Measurements from ENCODE around the gene OXNAD1. TPM values are rescaled to one million over a fixed set of nuclear protein-coding genes. Genes with fewer than 3 reads are reported as not detected.

Gene OXNAD1
- total RNA-seq, 1 donor from 2014 or later, result 29.5 TPM

DNA sequence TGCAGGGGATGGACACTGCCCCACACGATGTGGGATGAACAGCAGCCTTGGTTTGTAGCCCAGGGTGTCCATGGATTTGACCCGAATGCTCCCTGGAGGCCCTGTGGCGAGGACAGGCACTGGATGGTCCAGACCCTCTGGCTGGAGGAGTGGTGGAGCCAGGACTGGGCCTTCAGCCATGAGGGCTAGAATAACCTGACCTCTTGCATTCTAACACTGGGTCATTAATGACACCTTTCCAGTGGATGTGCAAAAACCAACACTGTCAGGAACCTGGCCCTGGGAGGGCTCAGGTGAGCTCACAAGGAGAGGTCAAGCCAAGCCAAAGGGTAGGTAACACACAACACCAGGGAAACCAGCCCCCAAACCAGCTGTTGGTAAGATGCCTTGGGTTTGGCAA, 51.4 kb downstream of the OXNAD1 start:
- intact Hi-C loops (cut with micrococcal nuclease), result no loop called here
- peaks cover 66% of the 10 kb centered on the region for H3K36me3 Mint-ChIP-seq (ENCODE audit: low read depth)
- H3K9me3 Mint-ChIP-seq, result no peaks in the 10 kb centered on the region
- no peak for DNase-seq (ENCODE audit: low spot score)
- H3K4me1 Mint-ChIP-seq (ENCODE audit: low read depth), result peaks cover 93% of the 10 kb centered on the region
- no peaks in the 10 kb centered on the region for H3K27me3 Mint-ChIP-seq (ENCODE audit: insufficient read depth)
- peak overlapping the region; percentile 80 for H3K27ac Mint-ChIP-seq
- peak overlapping the region; percentile 35 for H3K4me3 Mint-ChIP-seq

DNA sequence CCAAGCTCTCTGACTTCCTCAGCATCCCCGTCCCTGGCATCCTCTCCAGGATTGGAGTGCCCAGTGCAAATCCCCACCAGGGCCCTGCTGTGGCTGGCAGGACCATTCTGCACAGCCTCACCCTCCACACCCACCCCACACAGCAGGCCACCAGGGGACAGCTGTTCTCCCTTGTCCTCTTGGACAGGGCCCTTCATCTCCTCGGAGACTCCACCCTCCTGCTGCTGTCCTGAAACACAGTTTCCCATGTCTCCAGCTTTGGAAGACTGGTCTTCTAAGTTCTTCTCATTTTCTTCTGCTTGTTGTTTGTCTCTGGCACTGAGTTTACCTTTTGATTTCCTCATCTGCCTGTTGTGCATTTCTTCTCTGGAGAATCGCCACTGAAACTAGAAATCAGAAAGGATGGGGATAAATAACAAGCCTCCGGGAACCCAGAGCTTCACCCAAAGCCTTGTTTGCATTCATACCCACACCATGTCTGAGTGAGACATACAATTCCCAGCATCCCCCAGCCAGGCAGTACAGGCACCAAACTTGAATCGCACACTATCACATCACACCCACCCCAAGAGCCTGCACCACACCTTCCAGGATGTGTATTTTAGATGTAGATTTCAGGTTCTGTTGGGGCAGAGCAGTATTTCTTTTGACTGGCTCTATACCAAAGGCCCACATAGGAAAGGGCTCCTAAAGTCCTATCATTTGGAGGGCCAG, 52.0 kb downstream of the OXNAD1 start:
- H3K27ac Mint-ChIP-seq, result peak overlapping the region; percentile 80
- H3K4me3 Mint-ChIP-seq, result peak overlapping the region; percentile 35
- peaks cover 87% of the 10 kb centered on the region for H3K4me1 Mint-ChIP-seq (ENCODE audit: low read depth)
- DNase-seq (ENCODE audit: low spot score), result no peak
- H3K27me3 Mint-ChIP-seq (ENCODE audit: insufficient read depth), result no peaks in the 10 kb centered on the region
- peaks cover 63% of the 10 kb centered on the region for H3K36me3 Mint-ChIP-seq (ENCODE audit: low read depth)
- intact Hi-C loops (cut with micrococcal nuclease), result no loop called here
- no peaks in the 10 kb centered on the region for H3K9me3 Mint-ChIP-seq

DNA sequence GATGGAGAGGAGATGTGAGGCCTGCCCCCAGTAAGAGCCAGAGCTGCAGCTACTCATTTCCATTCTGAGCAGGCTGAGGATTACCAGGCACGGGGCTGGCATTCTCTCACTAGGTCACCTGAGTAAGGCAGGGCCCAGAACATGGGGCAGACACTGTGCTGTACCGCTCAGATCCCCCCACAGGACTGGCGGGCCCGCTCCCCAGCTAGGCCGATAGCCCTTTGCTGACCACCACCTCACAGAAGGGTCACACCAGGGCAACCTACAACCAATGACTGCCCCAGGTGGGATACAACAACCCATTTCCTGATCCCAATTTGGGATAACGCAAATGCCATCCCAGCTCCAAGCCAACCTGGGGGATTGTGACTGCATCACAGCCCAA, 52.5 kb downstream of the OXNAD1 start:
- intact Hi-C loops (cut with micrococcal nuclease), result no loop called here
- H3K36me3 Mint-ChIP-seq (ENCODE audit: low read depth), result peaks cover 60% of the 10 kb centered on the region
- no peaks in the 10 kb centered on the region for H3K27me3 Mint-ChIP-seq (ENCODE audit: insufficient read depth)
- H3K4me1 Mint-ChIP-seq (ENCODE audit: low read depth), result peaks cover 82% of the 10 kb centered on the region
- H3K4me3 Mint-ChIP-seq, result no peak overlapping the region
- no peak for DNase-seq (ENCODE audit: low spot score)
- H3K27ac Mint-ChIP-seq, result peak overlapping the region; percentile 80
- H3K9me3 Mint-ChIP-seq, result no peaks in the 10 kb centered on the region

DNA sequence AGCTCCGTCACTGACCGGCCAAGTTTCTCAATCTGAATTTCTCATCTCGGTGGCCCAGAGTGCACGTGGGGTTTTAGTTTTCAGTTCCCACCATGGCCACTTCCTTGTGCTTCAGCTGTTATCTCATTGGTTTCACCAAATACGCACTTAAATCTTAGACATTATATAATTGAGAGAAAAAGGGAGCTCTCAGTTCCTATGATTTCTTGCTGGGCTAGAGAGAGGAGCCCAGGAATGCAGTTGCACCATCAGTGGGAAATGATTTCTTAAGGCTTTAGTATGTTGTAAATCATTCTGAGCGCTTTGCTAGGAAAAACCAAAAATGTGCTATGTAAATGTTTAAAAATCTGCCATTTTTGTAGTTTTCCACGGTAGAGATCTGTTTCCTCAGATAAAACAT, 53.2 kb downstream of the OXNAD1 start:
- H3K27me3 Mint-ChIP-seq (ENCODE audit: insufficient read depth), result no peaks in the 10 kb centered on the region
- peaks cover 77% of the 10 kb centered on the region for H3K4me1 Mint-ChIP-seq (ENCODE audit: low read depth)
- intact Hi-C loops (cut with micrococcal nuclease), result loop anchor here (2.0 kb wide), 2 partner anchors 13 to 61 kb away; no protein-coding TSS in a partner anchor
- H3K36me3 Mint-ChIP-seq (ENCODE audit: low read depth), result peaks cover 57% of the 10 kb centered on the region
- no peaks in the 10 kb centered on the region for H3K9me3 Mint-ChIP-seq
- H3K27ac Mint-ChIP-seq, result peak overlapping the region; percentile 89
- H3K4me3 Mint-ChIP-seq, result no peak overlapping the region
- DNase-seq (ENCODE audit: low spot score), result no peak

DNA sequence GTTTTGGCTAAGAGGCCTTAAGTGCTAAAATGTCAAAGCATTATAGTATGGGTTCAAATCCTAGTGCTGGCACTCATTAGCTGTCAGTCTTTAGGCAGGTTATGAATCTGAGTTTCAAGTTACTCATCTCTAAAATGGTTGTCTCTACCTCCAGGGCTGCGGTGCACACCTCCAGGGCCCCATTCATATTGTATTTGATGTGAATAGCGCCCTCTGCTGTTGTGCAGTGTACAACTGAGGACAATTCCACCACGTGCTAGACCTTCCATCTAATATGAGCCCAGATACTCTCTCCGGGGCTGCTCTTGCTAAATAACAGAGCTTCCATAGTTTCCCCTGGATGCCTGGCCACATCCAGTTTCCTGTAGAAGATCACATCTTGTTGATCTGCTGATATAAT, 54.3 kb downstream of the OXNAD1 start:
- H3K4me1 Mint-ChIP-seq (ENCODE audit: low read depth), result peaks cover 71% of the 10 kb centered on the region
- intact Hi-C loops (cut with micrococcal nuclease), result loop anchor here (1.0 to 2.0 kb wide), 6 partner anchors 10 to 231 kb away; no protein-coding TSS in a partner anchor
- H3K9me3 Mint-ChIP-seq, result no peaks in the 10 kb centered on the region
- H3K27me3 Mint-ChIP-seq (ENCODE audit: insufficient read depth), result no peaks in the 10 kb centered on the region
- DNase-seq (ENCODE audit: low spot score), result peak; percentile 74
- H3K27ac Mint-ChIP-seq, result peak overlapping the region; percentile 89
- H3K4me3 Mint-ChIP-seq, result peak overlapping the region; percentile 6
- peaks cover 54% of the 10 kb centered on the region for H3K36me3 Mint-ChIP-seq (ENCODE audit: low read depth)

DNA sequence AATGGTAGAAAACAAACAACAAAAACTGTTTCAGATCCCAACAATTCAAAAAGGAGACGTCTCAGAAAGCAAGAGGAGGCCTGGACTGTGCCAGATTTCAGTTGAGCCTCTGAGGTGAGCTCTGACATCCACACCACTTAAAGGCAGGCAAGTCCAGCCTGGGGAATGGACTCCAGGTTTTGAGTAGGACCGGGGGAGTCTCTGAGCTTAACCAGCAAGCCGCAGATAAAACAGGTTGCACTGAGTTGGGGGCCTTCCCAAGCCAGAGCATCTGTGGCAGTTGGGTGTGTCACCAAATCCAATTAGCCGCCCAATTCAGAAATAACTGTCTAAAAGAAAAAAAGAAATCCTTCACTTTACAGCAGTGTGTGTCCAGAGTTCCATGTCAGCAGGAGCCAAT, 54.7 kb downstream of the OXNAD1 start:
- peaks cover 55% of the 10 kb centered on the region for H3K36me3 Mint-ChIP-seq (ENCODE audit: low read depth)
- H3K27me3 Mint-ChIP-seq (ENCODE audit: insufficient read depth), result no peaks in the 10 kb centered on the region
- H3K27ac Mint-ChIP-seq, result peak overlapping the region; percentile 89
- H3K4me1 Mint-ChIP-seq (ENCODE audit: low read depth), result peaks cover 68% of the 10 kb centered on the region
- intact Hi-C loops (cut with micrococcal nuclease), result loop anchor here (1.0 to 2.0 kb wide), 6 partner anchors 10 to 231 kb away; no protein-coding TSS in a partner anchor
- no peak for DNase-seq (ENCODE audit: low spot score)
- H3K4me3 Mint-ChIP-seq, result no peak overlapping the region
- H3K9me3 Mint-ChIP-seq, result no peaks in the 10 kb centered on the region

DNA sequence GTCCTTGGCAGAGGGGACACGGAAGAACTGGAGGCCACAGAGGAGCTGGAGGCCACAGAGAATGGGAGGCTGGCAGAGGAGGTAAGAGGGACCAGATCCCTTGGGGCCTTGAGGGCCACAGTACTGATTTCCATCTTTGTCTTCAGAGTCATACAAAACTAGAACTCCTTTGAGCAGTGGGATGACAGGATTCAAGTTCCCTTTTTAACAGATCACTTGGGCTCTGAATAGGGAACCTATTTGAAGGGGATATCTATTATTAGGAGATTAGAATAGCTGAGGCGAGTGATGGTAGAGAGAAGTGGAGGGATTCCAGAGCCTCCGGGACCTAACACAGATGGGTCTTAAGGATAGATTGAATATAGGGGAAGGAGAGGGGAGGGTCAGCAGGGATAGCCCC, 55.7 kb downstream of the OXNAD1 start:
- H3K27me3 Mint-ChIP-seq (ENCODE audit: insufficient read depth), result no peaks in the 10 kb centered on the region
- no peak for DNase-seq (ENCODE audit: low spot score)
- peaks cover 66% of the 10 kb centered on the region for H3K4me1 Mint-ChIP-seq (ENCODE audit: low read depth)
- peaks cover 53% of the 10 kb centered on the region for H3K36me3 Mint-ChIP-seq (ENCODE audit: low read depth)
- H3K27ac Mint-ChIP-seq, result peak overlapping the region; percentile 89
- intact Hi-C loops (cut with micrococcal nuclease), result no loop called here
- no peak overlapping the region for H3K4me3 Mint-ChIP-seq
- no peaks in the 10 kb centered on the region for H3K9me3 Mint-ChIP-seq

DNA sequence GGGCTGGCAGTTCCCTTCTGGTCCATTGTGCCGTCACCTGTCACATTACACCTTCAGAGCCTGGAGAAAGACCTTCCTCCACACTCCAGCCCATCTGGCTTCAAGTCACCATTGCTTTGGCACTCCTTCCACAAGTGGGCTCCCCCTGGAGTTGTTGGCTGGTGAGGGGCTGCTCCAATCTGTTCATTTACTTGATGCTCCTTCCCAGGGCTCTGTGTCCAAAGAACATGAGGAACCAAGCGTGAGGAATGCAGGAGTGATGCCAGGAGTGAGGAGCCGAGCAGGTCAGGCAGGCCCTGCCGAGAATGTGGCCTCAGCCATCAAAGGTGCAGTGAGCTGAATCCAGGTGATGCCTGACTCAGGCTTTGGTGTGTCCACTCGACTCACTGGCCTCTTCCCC, 57.2 kb downstream of the OXNAD1 start:
- no peak for DNase-seq (ENCODE audit: low spot score)
- peaks cover 59% of the 10 kb centered on the region for H3K4me1 Mint-ChIP-seq (ENCODE audit: low read depth)
- H3K9me3 Mint-ChIP-seq, result no peaks in the 10 kb centered on the region
- no peak overlapping the region for H3K27ac Mint-ChIP-seq
- no peaks in the 10 kb centered on the region for H3K27me3 Mint-ChIP-seq (ENCODE audit: insufficient read depth)
- H3K4me3 Mint-ChIP-seq, result no peak overlapping the region
- H3K36me3 Mint-ChIP-seq (ENCODE audit: low read depth), result peaks cover 47% of the 10 kb centered on the region
- intact Hi-C loops (cut with micrococcal nuclease), result no loop called here

DNA sequence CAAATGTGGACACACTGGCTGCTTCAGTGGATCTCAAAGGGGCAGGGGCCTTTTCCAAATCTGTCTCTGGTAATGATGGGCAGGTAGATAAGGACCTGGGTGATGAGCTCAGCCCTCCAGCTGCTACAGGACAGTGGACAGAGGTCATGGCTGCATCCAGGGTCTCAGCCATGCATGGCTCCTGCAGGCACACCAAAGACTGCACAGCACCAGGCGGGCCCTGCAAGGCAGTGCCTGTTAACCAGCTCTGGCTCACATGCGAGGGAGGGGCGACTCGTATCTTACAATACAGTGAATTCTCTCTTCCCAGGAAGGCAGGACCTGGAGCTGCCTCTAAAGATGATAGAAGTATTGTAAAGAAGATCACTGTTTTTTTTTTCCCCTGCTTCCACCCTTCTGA, 58.7 kb downstream of the OXNAD1 start:
- no peak overlapping the region for H3K27ac Mint-ChIP-seq
- H3K4me3 Mint-ChIP-seq, result no peak overlapping the region
- H3K36me3 Mint-ChIP-seq (ENCODE audit: low read depth), result peaks cover 46% of the 10 kb centered on the region
- H3K4me1 Mint-ChIP-seq (ENCODE audit: low read depth), result peaks cover 43% of the 10 kb centered on the region
- DNase-seq (ENCODE audit: low spot score), result no peak
- intact Hi-C loops (cut with micrococcal nuclease), result no loop called here
- H3K27me3 Mint-ChIP-seq (ENCODE audit: insufficient read depth), result no peaks in the 10 kb centered on the region
- H3K9me3 Mint-ChIP-seq, result no peaks in the 10 kb centered on the region

DNA sequence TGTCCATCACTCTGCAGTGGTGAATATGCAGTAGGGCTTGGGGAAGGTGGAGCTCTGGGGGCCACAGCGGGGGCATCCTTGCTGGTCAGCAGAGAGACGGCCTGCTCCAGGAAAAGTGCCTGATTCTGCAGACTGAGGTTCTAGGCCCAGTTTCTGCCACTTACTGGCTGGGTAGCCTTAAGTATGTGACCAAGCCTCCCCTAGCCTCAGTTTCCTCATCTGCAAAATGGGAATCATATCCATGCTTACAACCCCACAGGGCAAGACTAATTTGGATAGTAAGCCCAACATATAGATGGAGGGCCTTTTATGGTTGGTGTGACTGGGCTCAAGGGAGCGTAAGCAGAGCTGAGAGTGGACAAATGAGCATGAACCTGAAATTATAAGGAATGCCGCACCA, 60.8 kb downstream of the OXNAD1 start:
- intact Hi-C loops (cut with micrococcal nuclease), result no loop called here
- Mint-ChIP-seq H3K27me3 (ENCODE audit: insufficient read depth) (no peaks in the 10 kb centered on the region), H3K9me3 (no peaks in the 10 kb centered on the region), H3K27ac (no peak overlapping the region), H3K36me3 (ENCODE audit: low read depth) (peaks cover 44% of the 10 kb centered on the region), H3K4me3 (no peak overlapping the region), H3K4me1 (ENCODE audit: low read depth) (peaks cover 28% of the 10 kb centered on the region)
- no peak for DNase-seq (ENCODE audit: low spot score)

DNA sequence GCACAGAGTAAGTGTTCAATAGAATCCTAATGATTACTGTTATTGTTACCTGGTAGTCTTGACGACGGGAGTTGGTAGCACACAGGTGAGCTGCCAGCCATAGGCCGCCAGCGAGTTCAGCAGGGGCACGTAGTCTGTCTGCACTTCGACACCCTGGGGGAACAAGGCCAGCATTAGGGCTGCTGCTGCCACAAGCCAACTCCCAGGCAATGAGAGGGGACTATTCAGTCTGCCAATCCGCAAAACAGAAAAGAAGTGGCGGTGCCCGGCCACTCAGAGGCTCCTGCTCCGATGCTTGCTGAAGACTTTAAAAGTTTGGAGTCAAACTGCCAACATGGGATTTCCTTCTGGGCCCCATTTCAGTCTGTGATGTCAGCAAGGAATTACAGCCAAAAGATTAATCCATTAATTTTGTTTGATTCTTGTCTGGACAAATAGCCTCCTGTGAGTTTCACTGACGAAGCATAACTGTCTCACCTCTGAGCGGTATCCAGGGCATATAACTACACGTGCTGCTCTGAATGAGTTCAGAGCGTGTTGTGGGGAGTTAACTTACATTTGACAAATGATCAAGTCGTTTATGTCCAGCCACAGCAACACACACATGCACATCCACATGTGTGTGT, 61.8 kb downstream of the OXNAD1 start:
- peak overlapping the region; percentile 18 for H3K27ac Mint-ChIP-seq
- no peak for DNase-seq (ENCODE audit: low spot score)
- H3K9me3 Mint-ChIP-seq, result peaks cover 6% of the 10 kb centered on the region
- peaks cover 25% of the 10 kb centered on the region for H3K4me1 Mint-ChIP-seq (ENCODE audit: low read depth)
- no peaks in the 10 kb centered on the region for H3K27me3 Mint-ChIP-seq (ENCODE audit: insufficient read depth)
- H3K4me3 Mint-ChIP-seq, result no peak overlapping the region
- peaks cover 46% of the 10 kb centered on the region for H3K36me3 Mint-ChIP-seq (ENCODE audit: low read depth)
- intact Hi-C loops (cut with micrococcal nuclease), result no loop called here

DNA sequence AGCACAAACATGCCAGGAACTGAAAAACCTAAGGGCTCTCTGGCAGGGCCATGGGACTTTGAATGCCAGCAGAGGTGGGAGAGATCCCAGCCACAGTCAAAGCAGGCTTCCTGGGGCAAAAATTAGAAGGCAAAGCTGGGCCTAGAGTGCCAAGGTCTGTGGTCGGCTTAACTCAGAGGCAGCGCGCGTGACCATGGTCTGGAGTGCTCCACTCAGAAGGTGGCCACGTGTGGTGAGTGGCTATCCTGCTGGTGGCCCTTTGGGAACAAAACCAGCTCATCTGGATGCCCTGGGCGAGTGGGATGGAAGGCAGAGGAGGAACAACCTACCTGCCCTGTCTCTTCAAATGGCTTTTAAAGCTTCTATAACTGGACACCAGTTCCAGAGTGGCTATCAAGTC, 63.1 kb downstream of the OXNAD1 start:
- Mint-ChIP-seq H3K27me3 (ENCODE audit: insufficient read depth) (no peaks in the 10 kb centered on the region), H3K36me3 (ENCODE audit: low read depth) (peaks cover 57% of the 10 kb centered on the region), H3K9me3 (peaks cover 15% of the 10 kb centered on the region), H3K4me3 (no peak overlapping the region), H3K4me1 (ENCODE audit: low read depth) (peaks cover 30% of the 10 kb centered on the region), H3K27ac (no peak overlapping the region)
- intact Hi-C loops (cut with micrococcal nuclease), result no loop called here
- DNase-seq (ENCODE audit: low spot score), result no peak

DNA sequence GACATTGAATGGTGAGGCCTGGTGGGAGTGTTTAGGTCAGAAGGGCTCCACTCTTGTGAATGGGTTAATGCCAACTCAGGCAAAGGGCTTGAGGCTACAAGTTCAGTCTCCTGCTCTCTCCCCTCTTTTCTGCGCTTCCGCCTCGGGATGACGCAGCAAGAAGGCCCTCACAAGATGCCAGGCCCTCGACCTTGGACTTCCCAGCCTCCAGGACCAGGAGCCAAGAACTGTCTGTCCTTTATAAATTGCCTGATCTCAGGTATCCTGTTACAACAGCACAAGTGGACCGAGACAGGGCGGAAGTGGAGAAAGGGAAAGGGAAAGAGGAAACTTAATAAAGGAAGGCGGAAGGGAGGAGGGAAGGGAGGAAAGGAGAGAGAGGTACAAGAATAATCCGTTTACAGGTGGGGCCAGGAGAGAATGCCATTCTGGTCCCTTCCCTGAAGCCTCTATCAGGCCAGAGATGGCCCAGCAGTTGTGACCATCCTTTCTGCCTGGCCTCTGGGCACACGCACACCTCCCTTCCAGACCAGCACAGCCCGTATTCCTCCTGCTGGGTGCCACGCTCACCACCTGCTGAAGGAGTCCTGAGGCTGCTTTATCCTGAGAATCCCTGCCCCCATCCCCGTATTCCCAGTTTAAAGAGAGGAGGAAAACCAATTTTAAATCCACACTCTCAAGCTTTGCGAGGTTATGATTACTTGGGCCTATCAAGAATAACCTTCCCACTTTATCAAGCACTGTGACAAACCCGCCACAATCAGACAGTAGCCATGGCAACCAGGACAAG, 64.2 kb downstream of the OXNAD1 start:
- Mint-ChIP-seq H3K36me3 (ENCODE audit: low read depth) (peaks cover 59% of the 10 kb centered on the region), H3K9me3 (peaks cover 15% of the 10 kb centered on the region), H3K27me3 (ENCODE audit: insufficient read depth) (no peaks in the 10 kb centered on the region), H3K4me3 (no peak overlapping the region), H3K4me1 (ENCODE audit: low read depth) (peaks cover 26% of the 10 kb centered on the region), H3K27ac (no peak overlapping the region)
- DNase-seq (ENCODE audit: low spot score), result no peak
- intact Hi-C loops (cut with micrococcal nuclease), result no loop called here
